Heart right ventricle (tissue), 16 donors: ENCODE measurements around the gene PSMB10. TPM values are rescaled to one million over a fixed set of nuclear protein-coding genes. Genes with fewer than 3 reads are reported as not detected.
"Not testable (repeated sequence)": the region's sequence is repeated elsewhere in the genome, so short reads cannot be mapped to it uniquely, and the experiment has no call there.

Experiments
- ATAC-seq, 8 donors: fragments of 200-7000 bp; cut with Tn5 transposase; one replicate each; pipeline ENCODE4 v1.9.1; 2020; ENCODE audit warnings: mild to moderate bottlenecking in 8 of 8, moderate library complexity in 8 of 8, moderate number of reproducible peaks in 1 of 8
- DNase-seq, 2 donors: peaks; one replicate each; pipeline ENCODE4 v3.0.0-alpha.2; 2020
- H3K27ac ChIP-seq, 10 donors: fragments of 200-600 bp; sonication (generic) in 2 of 10; one replicate each; pipeline versions ENCODE4 v1.5.0 to v1.8.0; 2020 to 2022; ENCODE audit warnings: mild to moderate bottlenecking in 3 of 10
- H3K27me3 ChIP-seq, 7 donors: fragments of 200-600 bp; one replicate each; pipeline ENCODE4 v1.8.0; 2021 to 2022; ENCODE audit warnings: mild to moderate bottlenecking in 2 of 7
- H3K36me3 ChIP-seq, 9 donors: fragments of 200-600 bp; sonication (generic) in 1 of 9; one replicate each; pipeline versions ENCODE4 v1.5.0 to v1.8.0; 2020 to 2022; ENCODE audit warnings: mild to moderate bottlenecking in 2 of 9
- H3K4me1 ChIP-seq, 9 donors: fragments of 200-600 bp; sonication (generic) in 1 of 9; one replicate each; pipeline versions ENCODE4 v1.5.0 to v1.8.0; 2020 to 2022; ENCODE audit warnings: mild to moderate bottlenecking in 4 of 9
- H3K4me3 ChIP-seq, 10 donors: fragments of 200-600 bp; sonication (generic) in 2 of 10; one replicate each; pipeline versions ENCODE4 v1.5.0 to v1.8.0; 2020 to 2022; ENCODE audit warnings: mild to moderate bottlenecking in 7 of 10, moderate library complexity in 2 of 10
- H3K9me3 ChIP-seq, 11 donors: fragments of 200-600 bp in 10 of 11; sonication (generic) in 2 of 11; one replicate each; pipeline versions ENCODE4 v1.5.0 to v1.8.0; 2013 to 2022; ENCODE audit warnings: mild to moderate bottlenecking in 2 of 11, control low read depth in 1 of 11, moderate library complexity in 1 of 11
- CTCF ChIP-seq, 9 donors: fragments of 200-600 bp; sonication (generic) in 2 of 9; IDR thresholded peaks; one replicate each; pipeline versions ENCODE4 v1.5.0 to v1.8.0; 2021 to 2022; ENCODE audit warnings: antibody characterized with exemption in 9 of 9, mild to moderate bottlenecking in 5 of 9, moderate library complexity in 1 of 9
- WGBS, 2 donors: extraction: QIAGEN DNeasy Blood & Tissue Kit; methylation state at CpG; one replicate each; pipeline ENCODE4 v1.1.7; 2013; ENCODE audit warnings: inconsistent platforms in 1 of 2; 5-methylcytosine and 5-hydroxymethylcytosine counted together
- intact Hi-C, 10 donors: fragments of 100-400 bp; cut with DNase I; formaldehyde crosslinking; loops; one replicate each; pipeline versions ENCODE4 v1.11.1 to v1.14.2; 2022
- polyA plus RNA-seq, 2 donors: library from polyadenylated mRNA; stranded (reverse); fragments of 200-250 nt; gene quantifications; one replicate each; pipeline ENCODE4 v1.2.3, GENCODE V29; 2013
- total RNA-seq, 10 donors: library from RNA; stranded (reverse); fragmentation: NEBNext Ultra II Directional in 3 of 10; extraction: Animal tissue kit (Norgen Biotek cat#: 25700) in 3 of 10; gene quantifications; one replicate each; pipeline versions ENCODE4 v1.2.1 to v1.2.4, GENCODE V29; 2021 to 2023
- donor health status: Arrhythmogenic right ventricular cardiomyopathy.
- donor health status: ischemic (EF 13 %, LVEDD 7.1; RV severe dilation, severe dysfunction).
- donor health status: healthy with polysubstance abuse.
- donor health status: DM: no; HTN: yes; CAD: no.
- donor health status: DM: no; HTN: no; CAD: no.
- donor health status: ischemic (EF 25% LVEDD 6.9; RV normal size, moderate dysfunction).
- donor health status: ischemic (EF 25% LVEDD 5.7; RV mildly dilated, moderate dysfunction).
- donor health status: healthy.
- donor health status: DM: yes; HTN: yes; CAD: no.
- donor health status: Ischemic cardiomyopathy.
- donor health status: ischemic (EF 35%, LVEDD 5.7; RV mildly dilated, moderate dysfunction).
- donor health status: nonischemic (EF 11% LVEDD 7.7; RV severe dilation, severe dysfunction).
- donor health status: DM: yes; HTN: yes; CAD: no.
- donor health status: PGD.
- donor health status: ischemic (EF 29% LVEDD 5.4; RV normal size, mild dysfunction).
- donor health status: nonischemic (EF 23%, LVEDD 6.1; RV moderate dilation, normal function).

PSMB10 gene
- total and polyA plus RNA-seq, 12 donors, result 48.9 to 170 (median 63.6) TPM

GRCh38 chr16:67977469-67978227, 41.0 kb upstream of the PSMB10 start:
- Histone ChIP-seq H3K27me3 (peaks cover 0 to 8% (median 0%) of the 10 kb centered on the region in 7 donors), H3K27ac (no peak overlapping the region), H3K4me1 (no peaks in the 10 kb centered on the region), H3K4me3 (no peak overlapping the region), H3K36me3 (no peaks in the 10 kb centered on the region), H3K9me3 (no peaks in the 10 kb centered on the region)
- intact Hi-C loops, result no loop called here
- no peak for TF ChIP-seq CTCF (IDR thresholded peaks at IDR 0.05)
- ATAC-seq (no peak), DNase-seq (no peak)
- WGBS, 2 donors, result 67 to 74% methylated on average over 9 of the region's 9 CpGs

GRCh38 chr16:67977005-67977404, 40.4 kb upstream of the PSMB10 start:
- intact Hi-C loops, result no loop called here
- Histone ChIP-seq H3K9me3 (no peaks in the 10 kb centered on the region), H3K36me3 (no peaks in the 10 kb centered on the region), H3K4me3 (no peak overlapping the region), H3K4me1 (no peaks in the 10 kb centered on the region), H3K27me3 (peaks cover 0 to 8% (median 0%) of the 10 kb centered on the region in 7 donors), H3K27ac (no peak overlapping the region)
- TF ChIP-seq CTCF (IDR thresholded peaks at IDR 0.05), result no peak
- DNase-seq, result no peak
- WGBS, 2 donors, result 77 to 79% methylated on average over 5 of the region's 5 CpGs
- no peak for ATAC-seq

- TF ChIP-seq CTCF (IDR thresholded peaks at IDR 0.05), result no peak
- ATAC-seq (no peak), DNase-seq (no peak)
- WGBS, 2 donors, result 91% methylated on average over 2 of the region's 2 CpGs
- no peaks in the 10 kb centered on the region for H3K4me1 ChIP-seq
- H3K4me3 ChIP-seq, result no peak overlapping the region
- no peaks in the 10 kb centered on the region for H3K9me3 ChIP-seq
- H3K27ac ChIP-seq, result no peak overlapping the region
- peaks cover 0 to 8% (median 0%) of the 10 kb centered on the region in 7 donors for H3K27me3 ChIP-seq
- intact Hi-C loops, result no loop called here
- H3K36me3 ChIP-seq, result no peaks in the 10 kb centered on the region
These were observed 39.6 kb upstream of the PSMB10 start for GRCh38 chr16:67976205-67976604.

GRCh38 chr16:67975321-67976105, 38.9 kb upstream of the PSMB10 start:
- intact Hi-C loops, result no loop called here
- Histone ChIP-seq H3K4me3 (no peak overlapping the region), H3K9me3 (no peaks in the 10 kb centered on the region), H3K36me3 (no peaks in the 10 kb centered on the region), H3K27me3 (peaks cover 0 to 7% (median 0%) of the 10 kb centered on the region in 7 donors), H3K27ac (no peak overlapping the region), H3K4me1 (no peaks in the 10 kb centered on the region)
- ATAC-seq, result no peak
- WGBS, 2 donors, result 81 to 85% methylated on average over 14 of the region's 14 CpGs
- no peak for TF ChIP-seq CTCF (IDR thresholded peaks at IDR 0.05)
- DNase-seq, result no peak

- H3K9me3 ChIP-seq, intact Hi-C loops, ATAC-seq, H3K4me3 ChIP-seq, H3K36me3 ChIP-seq, H3K27me3 ChIP-seq, H3K27ac ChIP-seq, DNase-seq: not testable (repeated sequence)
- peaks cover 0 to 15% (median 1%) of the 10 kb centered on the region in 9 donors for H3K4me1 ChIP-seq
- 90 to 91% methylated on average over 7 of the region's 7 CpGs for WGBS, 2 donors
These were observed 35.6 kb upstream of the PSMB10 start for GRCh38 chr16:67972285-67972684.
